Ishikawa (cell line): ENCODE data around the gene KCTD7.

Experiments used
- CEBPB ChIP-seq: IDR thresholded peaks from 2 replicates; pipeline ENCODE4 v1.6.1; 2012
- CREB1 ChIP-seq: IDR thresholded peaks from 2 replicates; pipeline ENCODE4 v1.6.1; 2012; ENCODE audit warnings: low read depth
- EGR1 ChIP-seq: IDR thresholded peaks from 2 replicates; pipeline ENCODE4 v1.6.1; 2012
- EP300 ChIP-seq: IDR thresholded peaks from 2 replicates; pipeline ENCODE4 v1.6.1; 2012; ENCODE audit warnings: borderline replicate concordance
- FOXM1 ChIP-seq: IDR thresholded peaks from 2 replicates; pipeline ENCODE4 v1.6.1; 2012; ENCODE audit warnings: low read depth, borderline replicate concordance
- MAX ChIP-seq: IDR thresholded peaks from 2 replicates; pipeline ENCODE4 v1.6.1; 2012
- NFIC ChIP-seq: IDR thresholded peaks from 2 replicates; pipeline ENCODE4 v1.6.1; 2012
- RAD21 ChIP-seq: IDR thresholded peaks from 2 replicates; pipeline ENCODE4 v1.6.1; 2012; ENCODE audit warnings: low read depth
- TAF1 ChIP-seq: IDR thresholded peaks from 2 replicates; pipeline ENCODE4 v1.6.1; 2012; ENCODE audit warnings: low read depth, mild to moderate bottlenecking
- TCF12 ChIP-seq: IDR thresholded peaks from 2 replicates; pipeline ENCODE4 v1.6.1; 2012; ENCODE audit warnings: low read depth
- TEAD4 ChIP-seq: IDR thresholded peaks from 2 replicates; pipeline ENCODE4 v1.6.1; 2012
- USF1 ChIP-seq: IDR thresholded peaks from 2 replicates; pipeline ENCODE4 v1.6.1; 2012
- YY1 ChIP-seq: IDR thresholded peaks from 2 replicates; pipeline ENCODE4 v1.6.1; 2012; ENCODE audit warnings: low read depth
- ZBTB7A ChIP-seq: IDR thresholded peaks from 2 replicates; pipeline ENCODE4 v1.6.1; 2012; ENCODE audit warnings: low read depth
- TF ChIP-seq, protein P1 (sequence below): IDR thresholded peaks from 2 replicates; pipeline ENCODE4 v1.6.1; 2012; ENCODE audit warnings: low read depth, mild to moderate bottlenecking

Gene KCTD7

DNA sequence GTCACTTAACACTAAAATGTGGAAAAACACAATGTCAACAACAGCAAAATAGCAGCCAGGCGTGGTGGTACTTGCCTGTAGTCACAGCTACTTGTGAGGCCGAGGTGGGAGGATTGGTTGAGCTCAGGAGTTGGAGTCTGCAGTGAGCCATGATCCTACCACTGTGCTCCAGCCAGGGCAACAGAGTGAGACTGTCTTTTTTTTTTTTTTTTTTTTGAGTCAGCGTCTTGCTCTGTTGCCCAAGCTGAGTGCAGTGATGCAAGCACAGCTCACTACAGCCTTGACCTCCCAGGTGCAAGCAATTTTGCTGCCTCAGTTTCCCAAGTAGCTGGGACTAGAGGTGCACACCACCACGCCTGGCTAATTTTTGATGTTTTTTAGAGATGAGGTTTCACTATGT lies 6.1 kb downstream of the KCTD7 start:
- TF ChIP-seq ZBTB7A: no peak
- no peak for TF ChIP-seq TAF1
- no peak for TF ChIP-seq CEBPB
- no peak for TF ChIP-seq NFIC
- TF ChIP-seq EGR1: no peak
- TF ChIP-seq USF1: no peak
- no peak for TF ChIP-seq CREB1
- TF ChIP-seq, protein P1, sequence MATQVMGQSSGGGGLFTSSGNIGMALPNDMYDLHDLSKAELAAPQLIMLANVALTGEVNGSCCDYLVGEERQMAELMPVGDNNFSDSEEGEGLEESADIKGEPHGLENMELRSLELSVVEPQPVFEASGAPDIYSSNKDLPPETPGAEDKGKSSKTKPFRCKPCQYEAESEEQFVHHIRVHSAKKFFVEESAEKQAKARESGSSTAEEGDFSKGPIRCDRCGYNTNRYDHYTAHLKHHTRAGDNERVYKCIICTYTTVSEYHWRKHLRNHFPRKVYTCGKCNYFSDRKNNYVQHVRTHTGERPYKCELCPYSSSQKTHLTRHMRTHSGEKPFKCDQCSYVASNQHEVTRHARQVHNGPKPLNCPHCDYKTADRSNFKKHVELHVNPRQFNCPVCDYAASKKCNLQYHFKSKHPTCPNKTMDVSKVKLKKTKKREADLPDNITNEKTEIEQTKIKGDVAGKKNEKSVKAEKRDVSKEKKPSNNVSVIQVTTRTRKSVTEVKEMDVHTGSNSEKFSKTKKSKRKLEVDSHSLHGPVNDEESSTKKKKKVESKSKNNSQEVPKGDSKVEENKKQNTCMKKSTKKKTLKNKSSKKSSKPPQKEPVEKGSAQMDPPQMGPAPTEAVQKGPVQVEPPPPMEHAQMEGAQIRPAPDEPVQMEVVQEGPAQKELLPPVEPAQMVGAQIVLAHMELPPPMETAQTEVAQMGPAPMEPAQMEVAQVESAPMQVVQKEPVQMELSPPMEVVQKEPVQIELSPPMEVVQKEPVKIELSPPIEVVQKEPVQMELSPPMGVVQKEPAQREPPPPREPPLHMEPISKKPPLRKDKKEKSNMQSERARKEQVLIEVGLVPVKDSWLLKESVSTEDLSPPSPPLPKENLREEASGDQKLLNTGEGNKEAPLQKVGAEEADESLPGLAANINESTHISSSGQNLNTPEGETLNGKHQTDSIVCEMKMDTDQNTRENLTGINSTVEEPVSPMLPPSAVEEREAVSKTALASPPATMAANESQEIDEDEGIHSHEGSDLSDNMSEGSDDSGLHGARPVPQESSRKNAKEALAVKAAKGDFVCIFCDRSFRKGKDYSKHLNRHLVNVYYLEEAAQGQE: no peak
- TF ChIP-seq MAX: no peak
- no peak for TF ChIP-seq EP300
- no peak for TF ChIP-seq FOXM1
- no peak for TF ChIP-seq YY1
- no peak for TF ChIP-seq RAD21
- TF ChIP-seq TEAD4: no peak
- TF ChIP-seq TCF12: no peak

GRCh38 chr7:66638309-66639099 lies 9.8 kb downstream of the KCTD7 start:
- no peak for TF ChIP-seq TEAD4
- TF ChIP-seq USF1: no peak
- no peak for TF ChIP-seq TAF1
- TF ChIP-seq, protein P1: no peak
- TF ChIP-seq EGR1: no peak
- no peak for TF ChIP-seq EP300
- TF ChIP-seq NFIC: no peak
- TF ChIP-seq YY1: no peak
- no peak for TF ChIP-seq MAX
- no peak for TF ChIP-seq TCF12
- no peak for TF ChIP-seq FOXM1
- no peak for TF ChIP-seq CEBPB
- no peak for TF ChIP-seq ZBTB7A

GRCh38 chr7:66639773-66640172 lies 11.1 kb downstream of the KCTD7 start:
- TF ChIP-seq, protein P1: no peak
- TF ChIP-seq FOXM1 (no peak), TEAD4 (no peak), CREB1 (no peak)

DNA sequence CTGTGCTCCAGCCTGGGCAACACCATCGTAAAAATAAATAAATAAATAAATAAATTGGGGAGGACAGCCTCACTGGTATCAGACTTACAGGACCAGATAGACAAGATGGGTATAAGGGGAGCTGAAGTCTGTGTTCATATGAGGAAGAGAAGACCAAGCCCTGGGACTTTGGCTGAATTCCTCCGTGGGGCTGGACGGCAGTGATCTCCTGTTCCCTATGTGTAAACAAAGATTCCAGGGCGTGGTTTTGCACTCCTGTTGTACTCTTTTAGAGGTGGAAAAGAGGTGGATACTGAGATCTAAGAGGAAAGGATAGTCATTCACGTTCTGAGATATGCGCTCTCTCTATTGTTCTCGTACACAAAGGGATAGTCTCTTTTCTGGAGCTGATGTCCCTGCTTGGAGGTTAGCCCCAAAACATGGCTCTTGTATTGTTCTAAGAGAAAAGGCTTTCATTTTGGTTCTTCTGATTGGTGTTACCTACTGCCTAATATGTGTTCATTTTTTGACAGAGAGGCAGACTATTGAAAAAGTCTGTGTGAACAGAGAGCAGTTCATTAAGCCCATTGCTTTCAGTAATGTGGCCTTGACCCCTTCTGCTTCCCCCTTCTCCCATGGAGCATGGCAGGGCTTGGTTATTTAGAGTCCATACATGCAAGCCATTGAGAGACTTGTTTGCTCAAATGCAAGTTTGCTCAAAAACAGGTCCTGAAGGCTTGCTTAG lies 12.3 kb downstream of the KCTD7 start:
- no peak for TF ChIP-seq NFIC
- TF ChIP-seq ZBTB7A: no peak
- no peak for TF ChIP-seq EP300
- no peak for TF ChIP-seq USF1
- TF ChIP-seq EGR1: no peak
- TF ChIP-seq TEAD4: no peak
- no peak for TF ChIP-seq CREB1
- no peak for TF ChIP-seq CEBPB
